A673 (cell line): ENCODE measurements around the gene SUPT6H.

Source experiments
- CTCF ChIP-seq: fragments of 300-800, 200-600 bp; sonication (generic); conservative IDR thresholded peaks from 2 replicates; pipeline ENCODE4 v1.5.1; 2017; ENCODE audit warnings: low read depth, mild to moderate bottlenecking, antibody characterized with exemption, low read length, moderate library complexity, mixed read lengths
- EZH2 ChIP-seq: fragments of 200-600 bp; sonication (generic); IDR thresholded peaks from 2 replicates; pipeline ENCODE4 v1.6.1; 2017; ENCODE audit warnings: borderline replicate concordance, low read depth, mild to moderate bottlenecking, mixed read lengths, antibody characterized with exemption, low read length; ENCODE audit not compliant: poor library complexity, severe bottlenecking

GRCh38 chr17:28613931-28614381 lies 48.0 kb upstream of the SUPT6H start, which contains the start of gene RSKR:
- TF ChIP-seq CTCF (no peak), EZH2 (no peak)
